DMS 273 treated with DMSO at 0.1 percent for 48 hours (cell line): ENCODE measurements around the gene NALCN.

Experiments
- DNase-seq: peaks from one replicate; lab custom pipeline; 2025; lab: John Stamatoyannopoulos, UW

The NALCN gene

DNA sequence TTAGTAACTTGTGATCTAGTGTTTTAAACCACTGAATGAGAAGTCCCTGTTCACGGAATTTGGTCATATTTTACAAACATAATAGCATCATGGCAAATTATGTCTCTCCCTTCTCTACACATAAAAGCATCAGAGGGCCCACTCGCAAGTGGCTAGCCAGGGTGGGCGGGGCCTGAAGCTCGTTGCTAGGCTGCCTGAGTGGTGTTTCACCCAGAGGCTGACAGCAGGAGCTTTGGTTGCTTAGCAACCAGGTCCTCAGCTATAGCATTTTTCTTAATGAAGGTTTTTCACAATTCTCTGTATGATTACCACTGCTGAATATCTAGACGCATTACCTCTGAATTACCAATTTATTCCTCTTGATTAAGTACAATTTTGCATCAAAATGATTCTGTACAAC, 126.5 kb downstream of the NALCN start:
- DNase-seq: peak; percentile 2

GRCh38 chr13:101283782-101284181, 132.5 kb downstream of the NALCN start:
- no peak for DNase-seq

DNA sequence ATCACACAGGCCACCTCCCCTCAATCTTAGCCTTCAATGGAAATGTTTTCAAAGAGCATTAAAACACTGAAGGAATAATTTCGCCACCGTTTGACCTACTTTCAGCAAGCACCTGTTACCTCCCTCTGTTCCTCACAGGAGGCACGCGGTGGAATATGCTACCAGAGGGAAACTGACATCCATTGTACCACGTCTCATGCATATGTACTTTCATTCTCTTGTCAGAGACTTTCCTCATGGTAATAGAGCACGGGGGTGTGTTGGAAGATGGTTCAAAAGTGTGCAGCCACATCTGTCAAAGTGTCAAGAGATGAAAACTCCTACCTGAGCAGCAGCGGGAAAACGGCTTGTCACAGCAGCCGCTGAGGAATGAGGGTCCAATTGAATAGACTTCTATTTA, 143.4 kb downstream of the NALCN start:
- no peak for DNase-seq

GRCh38 chr13:101271681-101272245, 144.5 kb downstream of the NALCN start:
- no peak for DNase-seq

GRCh38 chr13:101267656-101268055, 148.7 kb downstream of the NALCN start:
- DNase-seq: no peak

- no peak for DNase-seq
Measured at GRCh38 chr13:101265934-101266333, 150.4 kb downstream of the NALCN start.

GRCh38 chr13:101264931-101265330, 151.4 kb downstream of the NALCN start:
- DNase-seq: no peak

DNA sequence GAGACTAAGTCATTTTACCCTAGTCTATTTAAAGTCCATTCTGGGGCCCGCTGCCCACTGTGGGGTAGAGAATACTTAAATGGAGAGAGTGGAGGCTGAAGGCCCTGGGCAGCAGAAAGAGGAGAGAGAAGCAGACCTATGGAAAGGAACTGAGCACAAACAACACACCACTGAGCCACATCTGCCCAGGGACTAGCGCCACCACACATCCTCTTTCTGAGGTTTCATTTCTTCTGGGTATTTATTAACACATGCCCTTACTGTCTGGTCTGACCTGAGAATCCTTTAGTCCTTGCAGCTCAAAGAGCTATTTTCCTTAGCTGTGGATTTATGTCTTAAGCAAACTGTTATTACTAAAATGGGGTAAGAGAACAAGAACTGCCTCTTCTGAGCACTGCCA, 154.0 kb downstream of the NALCN start:
- DNase-seq: no peak

- no peak for DNase-seq
Measured at GRCh38 chr13:101258509-101258908, 157.8 kb downstream of the NALCN start.

DNA sequence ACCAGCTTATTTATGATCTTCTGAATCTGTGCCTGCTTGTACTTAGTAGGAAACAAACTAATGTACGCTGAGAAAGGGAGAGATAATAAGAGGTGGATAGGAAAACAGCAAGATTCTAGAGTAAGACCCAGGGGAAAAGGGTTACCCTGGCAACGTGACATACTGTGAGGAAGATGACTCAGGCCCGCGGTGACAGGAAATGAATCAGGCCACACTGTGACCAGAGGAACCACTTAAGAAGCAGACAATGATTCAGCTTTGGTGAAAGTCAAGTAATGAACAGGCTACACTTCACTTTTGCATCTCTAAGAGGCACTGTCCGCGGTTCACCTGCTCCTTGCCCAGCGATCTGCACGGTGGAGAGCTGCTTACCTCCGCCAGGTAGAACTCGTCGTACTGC, 158.2 kb downstream of the NALCN start:
- DNase-seq: no peak

GRCh38 chr13:101248739-101249514, 167.4 kb downstream of the NALCN start:
- no peak for DNase-seq

GRCh38 chr13:101242720-101243119, 173.6 kb downstream of the NALCN start:
- DNase-seq: no peak

DNA sequence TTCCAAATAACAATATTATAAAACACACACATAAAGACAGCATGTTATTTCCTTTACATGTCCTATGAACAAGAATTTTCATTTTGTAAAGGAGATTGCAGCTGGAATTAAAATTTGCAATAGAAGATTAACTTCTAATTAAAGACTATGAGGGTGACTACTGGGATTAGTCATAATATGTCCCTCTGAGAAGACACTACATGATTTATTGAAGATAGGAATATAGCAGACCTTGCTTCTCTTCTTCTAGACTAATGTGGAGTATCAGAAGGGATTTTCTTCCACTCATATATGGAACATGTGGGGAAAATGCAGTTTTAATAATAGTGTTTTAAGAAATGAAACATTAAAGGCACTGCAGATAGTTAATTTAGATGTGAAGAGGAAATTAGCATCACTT, 177.8 kb downstream of the NALCN start:
- DNase-seq: no peak

DNA sequence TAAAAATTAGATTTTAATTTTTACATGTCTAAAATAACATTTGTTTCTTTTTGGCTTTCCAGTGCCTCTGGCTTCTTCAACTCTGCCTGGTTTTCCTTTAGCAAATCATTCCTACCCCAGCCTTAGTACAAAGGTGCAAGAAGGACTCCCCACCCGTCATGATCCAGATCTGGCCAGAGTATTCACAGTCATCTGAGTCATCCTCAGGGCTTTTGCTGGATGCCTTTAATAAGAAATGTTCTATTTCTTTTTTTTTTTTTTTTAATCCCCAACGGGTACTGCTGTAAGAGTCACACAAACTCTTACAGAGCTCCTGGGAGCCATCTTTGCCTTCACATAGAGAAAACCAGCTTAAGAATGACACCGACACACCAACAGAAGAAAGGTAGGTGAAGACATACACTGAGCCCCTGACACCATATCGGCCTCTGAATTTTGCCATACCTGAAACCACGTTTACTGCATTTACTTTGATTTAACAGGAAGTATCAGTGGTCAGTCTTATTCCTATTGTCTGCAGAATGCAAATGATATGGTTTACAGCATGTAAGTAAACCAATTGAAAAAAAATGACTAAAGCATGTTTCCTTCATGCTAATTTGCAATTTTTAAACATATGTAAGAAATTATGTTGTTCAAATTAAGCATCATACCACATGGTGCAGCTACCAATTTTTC, 184.4 kb downstream of the NALCN start:
- DNase-seq: no peak

GRCh38 chr13:101230271-101230890, 185.9 kb downstream of the NALCN start:
- no peak for DNase-seq

DNA sequence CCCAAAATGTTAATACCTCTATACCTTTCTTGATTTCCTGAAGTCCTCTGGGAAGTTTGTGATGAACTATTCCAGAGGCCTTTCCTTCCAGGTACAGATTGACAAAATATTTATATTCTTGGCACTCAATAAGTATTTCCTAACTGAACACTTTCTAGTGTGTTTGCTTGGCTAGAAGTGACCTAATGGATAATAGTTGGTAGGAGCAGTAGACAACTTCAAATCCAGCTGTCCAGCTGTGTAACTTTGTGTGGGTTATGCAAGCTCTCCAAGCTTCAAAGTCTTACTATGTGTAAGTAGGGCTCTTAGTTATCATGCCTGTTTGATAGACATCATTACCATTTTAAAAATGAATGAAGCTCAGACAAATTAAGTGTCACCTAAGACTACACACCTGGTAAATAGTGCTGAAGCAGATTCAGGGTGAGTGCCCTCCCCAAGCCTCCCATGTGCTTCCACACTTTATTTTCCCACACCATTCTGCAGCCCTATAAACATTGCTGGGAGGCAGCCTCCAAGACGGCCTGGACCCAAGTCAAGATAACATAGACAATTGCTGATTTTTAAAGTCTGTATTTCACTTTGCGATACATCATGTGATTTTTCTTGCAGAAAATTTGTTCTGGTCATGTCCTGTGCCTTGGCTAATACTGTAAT, 196.6 kb downstream of the NALCN start:
- no peak for DNase-seq

- no peak for DNase-seq
Measured at GRCh38 chr13:101218484-101218883, 197.8 kb downstream of the NALCN start.

DNA sequence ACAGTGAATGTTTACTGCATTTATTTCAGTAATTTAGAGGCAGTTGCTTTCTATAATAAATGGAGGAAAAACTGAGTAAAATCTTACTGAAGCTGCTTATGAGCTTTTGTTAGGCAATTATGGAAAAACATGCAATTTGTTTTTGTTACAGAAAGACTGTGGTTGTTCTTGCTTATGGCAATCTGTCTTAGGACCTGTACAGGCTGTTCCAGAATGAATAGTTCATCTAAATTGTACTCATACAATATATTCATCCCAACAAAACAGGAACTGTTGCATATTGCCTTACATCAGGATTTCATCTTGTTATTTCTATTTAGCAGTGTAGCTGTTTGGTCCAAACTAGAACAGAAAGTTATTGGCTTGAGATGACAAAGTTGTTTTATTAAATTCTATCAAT, 199.2 kb downstream of the NALCN start:
- no peak for DNase-seq

GRCh38 chr13:101211261-101211660, 205.0 kb downstream of the NALCN start:
- DNase-seq: no peak

DNA sequence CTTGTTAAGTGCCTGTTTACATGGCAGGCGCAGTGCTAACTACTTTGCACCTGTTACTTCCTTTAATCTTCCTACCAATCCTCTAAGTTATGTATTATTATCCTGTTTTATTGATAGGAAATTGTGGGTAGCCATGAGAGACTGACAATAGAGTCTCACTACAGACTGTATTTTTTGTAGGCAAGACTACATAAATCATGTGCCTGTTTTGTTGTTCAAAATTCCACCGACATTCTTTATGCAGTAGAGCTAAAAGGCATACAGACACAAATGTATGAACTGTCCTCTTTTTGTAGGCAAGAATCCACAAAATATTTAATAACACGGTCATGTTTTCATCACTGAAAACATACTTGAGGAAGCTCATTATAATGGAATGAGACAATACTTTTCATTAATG, 205.5 kb downstream of the NALCN start:
- no peak for DNase-seq

DNA sequence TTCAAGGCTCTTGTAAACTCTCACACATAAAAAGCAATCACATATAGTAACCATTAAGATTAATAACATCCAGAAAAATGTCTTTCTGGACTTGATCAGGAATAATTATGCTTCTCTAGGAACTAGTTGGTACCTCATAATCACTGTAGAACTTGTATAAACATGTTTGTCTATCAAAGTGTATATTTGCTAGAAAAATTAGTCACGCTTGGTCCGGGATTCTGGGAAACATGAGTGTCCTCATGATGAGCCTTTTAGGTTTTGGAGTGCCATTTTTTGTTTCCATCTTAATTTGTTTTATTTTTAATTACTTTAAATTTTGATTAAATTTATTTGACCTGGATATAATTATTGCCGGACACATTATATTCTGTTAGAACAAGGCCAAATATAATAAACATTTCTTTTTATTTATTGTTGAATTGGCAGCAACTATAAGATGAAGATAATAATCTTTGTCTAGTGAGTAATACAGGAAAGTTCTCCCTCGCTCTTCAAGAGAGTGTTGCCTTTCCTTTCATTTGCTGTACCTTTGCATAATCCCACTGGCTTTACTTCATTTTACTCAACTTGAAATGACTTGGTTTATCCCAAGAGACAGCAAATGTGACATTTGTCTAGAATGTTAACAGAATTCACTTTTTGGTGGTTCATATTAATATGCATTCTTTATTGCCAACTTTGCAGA, 207.0 kb downstream of the NALCN start:
- DNase-seq: no peak

- DNase-seq: no peak
Measured at GRCh38 chr13:101205408-101205807, 210.9 kb downstream of the NALCN start.
